ENCODE data around the gene SART1. TPM values are rescaled to one million over a fixed set of nuclear protein-coding genes. Genes with fewer than 3 reads are reported as not detected.
"Not testable (repeated sequence)": the region's sequence is repeated elsewhere in the genome, so short reads cannot be mapped to it uniquely, and the experiment has no call there.

The SART1 gene
- total RNA-seq, 1 donor from 2014 or later = 29.7 TPM

GRCh38 chr11:65932558-65932919, 29.0 kb upstream of the SART1 start:
- ATAC-seq = peak; percentile 35

GRCh38 chr11:65934014-65934413, 27.5 kb upstream of the SART1 start:
- ATAC-seq = no peak

- no peak for ATAC-seq
Observed at GRCh38 chr11:65937766-65938165, 23.8 kb upstream of the SART1 start.

DNA sequence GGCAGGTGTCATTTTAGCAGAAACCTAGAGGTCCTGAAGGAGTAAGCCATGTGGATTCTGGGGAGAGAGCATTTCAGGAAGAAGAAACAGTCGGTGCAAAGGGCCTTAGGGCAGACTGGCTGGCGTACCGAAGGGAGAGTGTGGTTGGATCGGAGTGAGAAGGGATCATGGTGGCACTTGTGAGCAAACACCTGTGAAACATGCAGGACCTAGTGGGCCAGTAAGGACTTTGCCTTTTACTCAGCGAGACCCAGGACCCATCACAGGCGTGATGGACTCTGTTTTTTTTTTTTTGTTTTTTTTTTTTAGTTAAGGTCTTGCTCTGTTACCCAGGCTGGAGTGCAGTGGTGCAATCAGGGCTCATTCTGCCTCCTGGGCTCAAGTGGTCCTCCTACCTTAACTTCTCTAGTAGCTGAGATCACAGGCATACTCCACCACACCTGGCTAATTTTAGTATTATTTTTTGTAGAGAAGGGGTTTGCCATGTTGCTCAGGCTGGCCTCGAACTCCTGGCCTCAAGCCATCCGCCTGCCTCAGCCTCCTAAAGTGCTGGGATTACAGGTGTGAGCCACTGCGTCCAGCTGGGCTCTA, 19.7 kb upstream of the SART1 start:
- no peak for ATAC-seq

DNA sequence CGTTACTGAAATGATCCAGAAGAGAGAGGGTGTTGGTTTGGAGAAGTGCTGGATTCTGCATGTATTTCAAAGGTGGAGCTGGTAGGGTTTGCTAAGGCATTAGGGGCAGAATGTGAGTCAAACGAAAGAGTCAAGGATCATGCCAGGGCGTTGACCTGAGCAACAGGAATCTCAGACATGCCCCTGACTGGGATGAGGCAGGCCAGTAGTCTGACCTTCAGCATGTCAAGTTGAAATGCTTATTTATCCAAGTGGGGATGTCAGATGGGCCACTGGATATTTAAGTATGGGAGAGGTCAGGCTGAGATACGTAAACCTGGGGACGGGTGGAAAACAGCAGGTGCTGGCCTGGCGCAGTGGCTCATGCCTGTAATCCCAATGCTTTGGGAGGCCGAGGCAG, 19.0 kb upstream of the SART1 start:
- ATAC-seq = no peak

GRCh38 chr11:65944191-65944590, 17.3 kb upstream of the SART1 start:
- ATAC-seq = no peak

DNA sequence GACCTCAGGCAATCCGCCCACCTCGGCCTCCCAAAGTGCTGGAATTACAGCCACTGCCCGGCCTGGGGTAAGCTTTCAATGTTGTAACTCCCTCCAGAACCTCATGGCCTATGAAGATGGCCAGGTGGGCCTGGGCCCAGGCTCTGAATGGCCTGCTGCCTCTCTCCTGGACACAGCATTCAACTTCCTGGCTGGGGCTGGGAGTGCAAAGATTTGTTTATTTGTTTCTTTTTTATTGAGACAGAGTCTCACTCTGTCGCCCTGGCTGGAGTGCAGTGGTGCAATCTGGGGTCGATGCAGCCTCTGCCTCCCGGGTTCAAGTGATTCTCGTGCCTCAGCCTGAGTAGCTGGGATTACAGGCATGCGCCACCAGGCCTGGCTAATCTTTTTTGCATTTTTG, 16.8 kb upstream of the SART1 start:
- ATAC-seq = no peak

- no peak for ATAC-seq
Observed at GRCh38 chr11:65945430-65945911, 16.1 kb upstream of the SART1 start, which contains the start of gene TSGA10IP. Gene TSGA10IP, plus strand, starts transcription at chr11:65945480. Its CDS starts 196 bp downstream, at chr11:65945676.

DNA sequence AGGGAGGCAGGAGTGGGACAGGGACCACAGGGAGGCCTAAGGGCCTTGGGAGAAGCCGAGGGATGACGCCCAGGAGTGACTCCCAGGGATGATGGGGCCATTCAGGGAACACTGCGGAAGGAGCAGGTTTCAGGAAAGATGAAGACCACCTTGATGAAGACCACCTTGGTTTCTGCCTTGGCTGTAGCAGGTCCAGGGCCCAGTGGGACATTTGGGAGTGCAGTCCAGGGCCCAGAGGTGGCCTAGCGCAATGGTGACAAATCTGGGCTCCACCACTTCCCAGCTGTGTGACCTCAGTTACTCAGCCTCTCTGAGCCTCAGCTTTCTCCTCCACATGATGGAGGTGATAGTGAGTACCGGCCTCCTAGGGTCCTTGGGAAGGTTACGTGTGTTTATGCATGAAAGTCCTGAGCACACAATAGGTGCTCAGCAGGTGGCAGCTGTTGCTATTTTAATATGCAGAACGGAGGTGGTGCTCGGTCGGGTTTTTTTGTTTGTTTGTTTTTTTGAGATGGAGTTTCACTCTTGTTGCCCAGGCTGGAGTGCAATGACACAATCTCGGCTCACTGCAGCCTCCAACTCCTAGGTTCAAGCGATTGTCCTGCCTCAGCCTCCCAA, 15.5 kb upstream of the SART1 start:
- ATAC-seq = no peak

DNA sequence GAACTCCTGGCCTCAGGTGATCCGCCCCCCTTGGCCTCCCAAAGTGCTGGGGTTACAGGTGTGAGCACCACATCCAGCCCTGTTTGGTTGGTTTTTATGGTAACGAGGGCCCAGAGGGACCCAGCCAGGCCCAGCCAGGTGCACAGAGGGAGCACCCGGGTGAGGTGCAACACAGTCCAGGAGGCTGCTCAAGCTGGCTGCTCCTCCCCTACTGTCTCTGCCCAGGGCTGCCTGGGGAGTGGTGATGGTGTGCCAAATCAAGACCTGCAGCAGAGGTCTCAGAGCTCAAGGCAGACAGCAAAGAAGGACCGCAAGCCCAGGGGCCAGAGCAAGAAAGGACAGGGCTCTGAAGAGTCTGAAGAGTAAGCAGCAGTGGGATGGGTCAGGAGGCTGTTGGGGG, 14.9 kb upstream of the SART1 start:
- ATAC-seq = no peak

GRCh38 chr11:65947133-65947532, 14.4 kb upstream of the SART1 start:
- no peak for ATAC-seq

GRCh38 chr11:65947603-65948125, 13.9 kb upstream of the SART1 start:
- ATAC-seq = no peak

- not testable (repeated sequence) for ATAC-seq
Observed at GRCh38 chr11:65950711-65951110, 10.8 kb upstream of the SART1 start.

DNA sequence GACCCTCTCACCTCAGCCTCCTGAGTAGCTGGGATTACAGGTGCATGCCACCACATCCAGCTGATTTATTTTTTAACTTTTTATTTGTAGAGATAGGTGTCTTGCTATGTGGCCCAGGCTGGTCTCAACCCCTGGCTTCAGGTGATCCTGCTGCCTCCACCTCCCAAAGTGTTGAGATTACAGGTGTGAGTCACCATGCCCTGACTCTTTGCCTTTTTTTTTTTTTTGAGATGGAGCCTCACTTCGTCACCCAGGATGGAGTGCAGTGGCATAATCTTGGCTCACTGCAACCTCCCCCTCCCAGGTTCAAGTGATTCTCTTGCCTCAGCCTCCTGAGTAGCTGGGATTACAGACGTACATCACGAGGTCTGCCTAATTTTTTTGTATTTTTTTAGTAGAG, 9.9 kb upstream of the SART1 start:
- peak; percentile 33 for ATAC-seq

DNA sequence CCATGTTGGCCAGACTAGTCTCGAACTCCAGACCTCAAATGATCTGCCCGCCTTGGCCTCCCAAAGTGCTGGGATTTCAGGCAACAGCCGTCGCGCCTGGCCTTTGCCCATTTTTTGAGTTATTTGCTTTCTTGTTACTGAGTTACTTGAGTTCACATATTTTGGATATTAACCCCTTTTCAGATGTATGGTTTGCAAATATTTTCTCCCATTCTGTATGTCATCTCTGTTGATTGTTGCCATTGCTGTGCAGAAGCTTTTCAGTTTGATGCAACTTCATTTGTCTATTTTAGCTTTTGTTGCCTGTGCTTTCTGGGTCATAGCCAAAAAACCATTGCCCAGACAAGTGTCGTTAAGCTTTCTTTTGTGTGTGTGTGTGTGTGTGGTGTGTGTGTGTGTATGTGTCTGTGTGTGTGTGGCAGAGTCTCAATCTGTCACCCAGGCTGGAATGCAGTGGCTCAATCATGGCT, 9.4 kb upstream of the SART1 start:
- peak; percentile 79 for ATAC-seq

- no peak for ATAC-seq
Observed at GRCh38 chr11:65953471-65953870, 8.1 kb upstream of the SART1 start.

DNA sequence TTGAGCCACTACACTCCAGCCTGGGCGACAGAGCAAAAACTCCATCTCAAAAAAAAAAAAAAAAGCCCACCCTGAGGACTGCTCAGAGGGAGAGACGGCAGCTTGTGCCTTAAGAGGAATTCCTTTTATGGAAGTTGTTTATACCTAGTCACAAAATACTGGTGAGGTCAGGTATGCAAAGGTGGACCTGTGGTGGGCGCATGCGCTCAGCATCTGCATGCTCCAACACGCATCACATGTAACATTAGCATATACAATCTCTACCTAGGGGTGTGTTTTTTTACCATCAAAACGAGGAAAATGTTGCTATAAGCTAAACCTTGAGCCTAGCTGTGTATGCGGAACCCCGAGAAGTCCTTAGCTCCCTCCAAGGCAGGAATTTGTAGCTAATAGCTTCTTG, 6.8 kb upstream of the SART1 start:
- no peak for ATAC-seq

- no peak for ATAC-seq
Observed at GRCh38 chr11:65958291-65958690, 3.2 kb upstream of the SART1 start.

DNA sequence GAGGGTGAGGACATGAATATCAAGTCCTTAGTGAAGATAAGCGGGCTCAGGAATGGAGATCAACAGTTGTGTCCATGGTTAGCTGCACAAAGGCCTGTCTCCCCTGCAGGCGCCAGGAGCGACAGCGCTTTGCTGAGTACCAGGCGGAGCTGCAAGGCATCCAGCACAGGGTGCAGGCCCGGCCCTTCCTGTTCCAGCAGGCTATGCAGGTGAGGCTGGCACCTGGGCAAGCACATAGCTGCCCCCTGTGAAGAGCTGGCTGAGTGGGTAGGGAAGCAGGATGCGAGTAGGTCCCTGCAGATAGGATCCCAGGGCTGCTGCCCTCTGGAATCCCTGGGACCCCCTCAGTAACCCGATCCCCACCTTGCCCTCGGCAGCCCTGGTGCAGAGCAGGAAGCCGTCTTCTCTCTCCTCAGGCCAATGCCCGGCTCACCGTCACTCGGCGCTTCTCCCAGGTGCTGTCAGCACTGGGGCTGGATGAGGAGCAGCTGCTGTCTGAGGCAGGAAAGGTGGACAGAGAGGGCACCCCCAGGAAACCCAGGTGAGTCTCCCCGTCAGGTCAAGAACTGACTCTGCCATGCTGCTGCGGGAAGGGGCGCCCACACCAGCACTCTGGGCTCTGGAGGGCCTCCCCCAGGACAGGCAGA, 2.6 kb upstream of the SART1 start:
- no peak for ATAC-seq

GRCh38 chr11:65960824-65961266, 689 bp upstream of the SART1 start:
- ATAC-seq = no peak

GRCh38 chr11:65962141-65962564, 619 bp downstream of the SART1 start:
- ATAC-seq = peak; percentile 15

DNA sequence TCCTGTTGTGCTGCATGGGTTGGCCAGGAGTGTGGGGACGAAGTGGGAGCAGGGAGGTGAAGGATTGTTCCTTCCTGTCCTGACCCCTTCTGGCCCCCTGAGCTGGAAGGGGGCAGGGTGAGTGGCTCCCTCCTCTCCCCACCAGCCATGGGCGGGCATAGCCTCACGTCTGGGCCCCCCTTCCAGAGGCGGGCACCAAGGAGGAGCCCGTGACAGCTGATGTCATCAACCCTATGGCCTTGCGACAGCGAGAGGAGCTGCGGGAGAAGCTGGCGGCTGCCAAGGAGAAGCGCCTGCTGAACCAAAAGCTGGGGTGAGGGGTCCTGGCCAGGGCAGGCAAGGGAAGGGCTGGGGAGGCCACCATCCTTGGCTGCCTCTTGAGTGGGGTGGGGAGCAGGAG, 3.4 kb downstream of the SART1 start:
- no peak for ATAC-seq

- no peak for ATAC-seq
Observed at GRCh38 chr11:65965986-65966762, 4.6 kb downstream of the SART1 start.
